ENCODE data around the gene HOXA1. TPM values are rescaled to one million over a fixed set of nuclear protein-coding genes. Genes with fewer than 3 reads are reported as not detected.

HOXA1 gene
- total RNA-seq, 1 donor from 2014 or later = 0.55 TPM

DNA sequence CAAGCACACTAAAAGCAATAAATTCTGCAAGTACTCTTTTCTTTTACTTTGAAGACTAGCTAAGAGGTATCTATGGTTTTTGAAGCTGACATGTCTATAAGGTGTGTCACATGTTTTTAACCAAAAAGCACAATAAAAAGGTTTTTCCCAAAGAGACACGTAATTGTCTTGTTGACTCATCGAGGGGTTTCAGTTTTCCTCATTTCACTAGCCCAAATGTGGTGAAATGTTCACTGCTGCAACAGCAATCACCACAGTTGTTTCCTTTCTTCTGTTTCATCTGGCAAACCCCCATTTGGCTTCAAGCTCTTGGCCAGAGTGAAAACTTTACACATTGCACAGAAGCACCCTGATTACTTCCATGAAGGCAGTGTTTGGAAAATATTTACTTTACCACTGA lies 38.6 kb upstream of the HOXA1 start:
- Mint-ChIP-seq H3K4me1 (peaks cover 2% of the 10 kb centered on the region), H3K27ac (no peak overlapping the region), H3K4me3 (no peak overlapping the region), H3K36me3 (ENCODE audit: low read depth) (no peaks in the 10 kb centered on the region), H3K27me3 (peaks cover 47% of the 10 kb centered on the region), H3K9me3 (no peaks in the 10 kb centered on the region)
- intact Hi-C loops (cut with micrococcal nuclease) = no loop called here
- TF ChIP-seq, protein P1, sequence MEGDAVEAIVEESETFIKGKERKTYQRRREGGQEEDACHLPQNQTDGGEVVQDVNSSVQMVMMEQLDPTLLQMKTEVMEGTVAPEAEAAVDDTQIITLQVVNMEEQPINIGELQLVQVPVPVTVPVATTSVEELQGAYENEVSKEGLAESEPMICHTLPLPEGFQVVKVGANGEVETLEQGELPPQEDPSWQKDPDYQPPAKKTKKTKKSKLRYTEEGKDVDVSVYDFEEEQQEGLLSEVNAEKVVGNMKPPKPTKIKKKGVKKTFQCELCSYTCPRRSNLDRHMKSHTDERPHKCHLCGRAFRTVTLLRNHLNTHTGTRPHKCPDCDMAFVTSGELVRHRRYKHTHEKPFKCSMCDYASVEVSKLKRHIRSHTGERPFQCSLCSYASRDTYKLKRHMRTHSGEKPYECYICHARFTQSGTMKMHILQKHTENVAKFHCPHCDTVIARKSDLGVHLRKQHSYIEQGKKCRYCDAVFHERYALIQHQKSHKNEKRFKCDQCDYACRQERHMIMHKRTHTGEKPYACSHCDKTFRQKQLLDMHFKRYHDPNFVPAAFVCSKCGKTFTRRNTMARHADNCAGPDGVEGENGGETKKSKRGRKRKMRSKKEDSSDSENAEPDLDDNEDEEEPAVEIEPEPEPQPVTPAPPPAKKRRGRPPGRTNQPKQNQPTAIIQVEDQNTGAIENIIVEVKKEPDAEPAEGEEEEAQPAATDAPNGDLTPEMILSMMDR (IDR thresholded peaks at IDR 0.05) = no peak
- CTCF ChIA-PET = no interaction called here
- POLR2A ChIA-PET = no interaction called here
- ATAC-seq (ENCODE audit: low read depth) (no peak), DNase-seq (no peak)

DNA sequence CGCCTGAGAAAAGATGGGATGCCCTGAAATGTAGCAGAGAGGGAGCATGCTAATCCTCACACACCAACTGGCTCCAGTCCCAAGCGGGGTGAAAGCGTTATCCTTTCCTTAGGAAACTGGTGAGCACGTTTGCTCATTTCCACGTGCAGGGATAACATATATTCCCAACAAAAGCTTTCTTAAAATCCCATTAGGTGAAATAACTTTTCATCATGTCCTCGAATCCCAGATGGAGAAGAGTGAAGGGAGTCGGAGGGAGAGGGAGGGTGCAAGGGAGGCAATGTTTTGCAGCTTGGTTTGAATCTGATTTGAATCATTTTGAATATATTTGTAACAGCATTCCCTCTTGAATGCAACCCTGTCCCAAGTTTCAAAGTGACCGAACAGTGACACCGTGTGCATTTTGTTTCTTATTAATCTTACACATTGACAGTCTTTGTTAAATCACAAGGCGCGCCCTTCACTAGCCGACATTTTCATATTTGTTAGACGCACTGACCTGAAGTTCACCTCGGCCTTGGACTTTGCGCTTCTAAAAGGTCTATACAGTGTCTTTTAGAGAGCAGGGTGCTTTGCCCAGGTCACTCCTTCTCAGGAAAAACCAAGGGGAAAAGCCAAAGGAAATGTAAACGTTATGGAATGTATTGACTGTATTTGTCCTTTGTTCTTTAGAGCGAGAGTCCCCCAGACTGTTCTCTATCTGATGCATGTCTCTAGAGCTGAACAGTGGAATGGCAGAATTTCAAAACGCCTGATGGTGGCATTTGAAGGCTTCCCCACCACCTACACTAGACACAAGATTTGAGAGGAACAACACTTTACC lies 37.8 kb upstream of the HOXA1 start:
- no peak for DNase-seq
- no peak overlapping the region for H3K27ac Mint-ChIP-seq
- H3K36me3 Mint-ChIP-seq (ENCODE audit: low read depth) = no peaks in the 10 kb centered on the region
- TF ChIP-seq, protein P1 (IDR thresholded peaks at IDR 0.05) = no peak
- POLR2A ChIA-PET = no interaction called here
- H3K9me3 Mint-ChIP-seq = no peaks in the 10 kb centered on the region
- CTCF ChIA-PET = no interaction called here
- no peak for ATAC-seq (ENCODE audit: low read depth)
- H3K4me3 Mint-ChIP-seq = no peak overlapping the region
- H3K4me1 Mint-ChIP-seq = peaks cover 2% of the 10 kb centered on the region
- H3K27me3 Mint-ChIP-seq = peaks cover 45% of the 10 kb centered on the region
- intact Hi-C loops (cut with micrococcal nuclease) = no loop called here

DNA sequence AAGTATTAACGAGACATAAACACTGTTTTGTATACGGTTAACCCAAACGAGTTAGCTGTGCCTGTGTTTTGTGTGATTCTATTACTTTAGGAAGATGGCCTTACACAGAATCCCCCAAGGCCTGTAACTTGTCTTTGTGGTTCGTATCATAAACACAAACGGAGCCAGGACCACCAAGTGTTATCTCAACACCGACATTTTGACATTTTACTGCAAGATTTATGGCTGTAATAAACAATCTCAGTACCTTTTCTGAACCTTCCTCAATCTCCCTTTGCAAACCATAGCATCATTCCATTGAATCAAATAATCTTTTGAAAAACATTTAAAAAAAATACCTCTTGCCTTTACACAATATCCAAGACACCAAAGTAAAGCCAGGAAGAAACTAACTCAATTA lies 37.2 kb upstream of the HOXA1 start:
- Mint-ChIP-seq H3K9me3 (no peaks in the 10 kb centered on the region), H3K36me3 (ENCODE audit: low read depth) (no peaks in the 10 kb centered on the region), H3K4me3 (no peak overlapping the region), H3K27me3 (peaks cover 45% of the 10 kb centered on the region), H3K4me1 (peaks cover 2% of the 10 kb centered on the region), H3K27ac (no peak overlapping the region)
- DNase-seq (no peak), ATAC-seq (ENCODE audit: low read depth) (no peak)
- CTCF ChIA-PET = no interaction called here
- POLR2A ChIA-PET = no interaction called here
- intact Hi-C loops (cut with micrococcal nuclease) = no loop called here
- TF ChIP-seq, protein P1 (IDR thresholded peaks at IDR 0.05) = no peak

DNA sequence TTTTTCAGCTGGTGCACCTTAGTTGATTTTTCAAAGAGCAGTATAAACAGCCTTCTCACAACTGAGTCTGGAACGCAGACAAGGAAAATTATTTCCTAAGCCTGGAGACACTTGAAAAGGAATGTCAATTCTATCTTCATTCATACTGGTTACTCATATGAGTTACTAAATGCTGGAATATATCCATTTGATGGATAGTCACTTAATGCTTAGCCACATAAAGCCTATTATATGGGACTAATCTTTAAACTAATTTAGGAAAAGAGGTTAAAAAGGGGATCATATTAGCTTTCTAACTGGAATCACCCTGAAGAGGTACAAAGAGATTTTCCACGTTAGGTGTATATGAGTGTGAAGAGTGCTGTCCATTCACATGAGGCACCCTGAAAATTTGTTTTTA lies 36.4 kb upstream of the HOXA1 start:
- Mint-ChIP-seq H3K4me1 (peaks cover 2% of the 10 kb centered on the region), H3K27ac (no peak overlapping the region), H3K27me3 (peaks cover 41% of the 10 kb centered on the region), H3K36me3 (ENCODE audit: low read depth) (no peaks in the 10 kb centered on the region), H3K9me3 (no peaks in the 10 kb centered on the region), H3K4me3 (no peak overlapping the region)
- CTCF ChIA-PET = no interaction called here
- POLR2A ChIA-PET = interaction anchor here (1.2 to 2.2 kb wide), 2 partner anchors 41 to 269 kb away, joined by 3 to 10 read pairs; partner anchors contain the start of gene SKAP2
- ATAC-seq (ENCODE audit: low read depth) (no peak), DNase-seq (no peak)
- TF ChIP-seq, protein P1 (IDR thresholded peaks at IDR 0.05) = no peak
- intact Hi-C loops (cut with micrococcal nuclease) = no loop called here

DNA sequence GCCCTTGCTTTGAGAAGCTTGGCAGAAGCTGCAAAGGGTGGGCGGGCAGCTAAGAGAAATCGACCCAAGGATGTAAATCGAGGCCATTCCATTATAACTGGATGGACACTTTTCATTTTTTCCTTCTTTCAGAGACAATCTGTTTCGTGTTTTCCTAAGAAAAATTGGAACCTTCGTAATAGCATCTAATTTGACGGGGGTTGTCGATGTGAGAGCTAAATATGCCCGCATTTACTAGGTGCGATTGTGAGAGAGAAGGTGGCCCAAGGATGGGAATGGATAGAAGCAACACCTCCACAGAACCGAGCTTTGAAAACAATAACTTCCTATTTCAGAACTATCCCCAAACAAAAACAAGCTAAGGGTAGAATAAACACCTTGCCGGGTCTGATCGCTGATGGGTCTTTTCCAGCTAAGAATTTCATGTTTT lies 35.6 kb upstream of the HOXA1 start:
- H3K9me3 Mint-ChIP-seq = no peaks in the 10 kb centered on the region
- H3K27me3 Mint-ChIP-seq = peaks cover 43% of the 10 kb centered on the region
- H3K36me3 Mint-ChIP-seq (ENCODE audit: low read depth) = no peaks in the 10 kb centered on the region
- TF ChIP-seq, protein P1 (IDR thresholded peaks at IDR 0.05) = no peak
- DNase-seq (no peak), ATAC-seq (ENCODE audit: low read depth) (no peak)
- H3K4me1 Mint-ChIP-seq = peaks cover 2% of the 10 kb centered on the region
- H3K27ac Mint-ChIP-seq = no peak overlapping the region
- intact Hi-C loops (cut with micrococcal nuclease) = loop anchor here (2.0 kb wide), 2 partner anchors 19 to 35 kb away; no protein-coding TSS in a partner anchor
- ChIA-PET POLR2A (interaction anchor here (0.7 to 2.2 kb wide), 4 partner anchors 34 to 784 kb away, joined by 3 to 16 read pairs (median 7); partner anchors contain the start of gene SKAP2), CTCF (no interaction called here)
- peak overlapping the region; percentile 76 for H3K4me3 Mint-ChIP-seq

Measured in activated B cell treated with CpG ODN at 0.5 μM for 24 hours (primary cell).